Measurements from ENCODE around the gene DNAH12.
"Not testable (repeated sequence)": the region's sequence is repeated elsewhere in the genome, so short reads cannot be mapped to it uniquely, and the experiment has no call there.

The DNAH12 gene

DNA sequence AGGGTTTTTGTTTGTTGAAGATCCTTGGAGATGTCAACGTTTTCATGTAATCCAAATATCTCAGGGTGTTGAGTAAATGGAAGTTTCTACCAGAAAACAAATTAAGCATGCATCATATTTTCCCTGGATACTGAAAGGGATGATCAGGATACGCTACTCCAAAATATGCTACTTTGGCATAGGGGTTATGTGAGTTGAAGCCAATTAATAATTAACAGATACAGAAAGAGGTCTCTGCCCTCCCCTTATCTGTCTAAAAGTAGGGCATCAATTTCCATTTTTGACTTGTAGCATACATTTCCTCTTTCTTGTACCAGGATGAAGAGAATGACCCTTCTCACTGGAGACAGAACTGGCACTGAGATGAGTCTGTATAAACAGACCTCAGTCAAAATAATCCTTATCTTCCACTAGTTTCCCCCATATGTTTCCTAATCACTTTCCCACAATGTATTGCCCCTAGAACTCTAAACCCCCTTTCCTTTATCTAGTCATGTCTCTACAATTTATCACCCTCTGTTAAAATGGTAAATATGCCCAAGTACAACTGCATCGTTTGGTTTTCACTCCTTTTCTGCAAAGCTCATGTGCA, 234.3 kb downstream of the DNAH12 start:
- DNase-seq: no peak

DNA sequence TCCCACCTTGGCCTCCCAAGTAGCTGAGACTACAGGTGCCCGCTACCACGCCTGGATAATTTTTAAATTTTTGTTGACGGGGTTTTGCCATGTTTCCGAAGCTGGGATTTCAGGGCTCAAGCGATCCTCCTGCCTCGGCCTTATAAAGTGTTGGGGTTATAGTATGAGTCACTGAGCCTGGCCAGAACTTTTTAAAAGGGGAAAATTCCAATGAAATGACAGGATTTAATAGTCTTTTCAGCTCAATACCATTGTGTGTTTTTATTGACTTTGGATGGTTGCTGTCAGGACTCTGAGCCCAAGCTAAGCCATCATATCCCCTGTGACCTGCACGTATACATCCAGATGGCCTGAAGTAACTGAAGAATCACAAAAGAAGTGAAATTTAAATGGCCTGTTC, 240.6 kb downstream of the DNAH12 start:
- not testable (repeated sequence) for DNase-seq

DNA sequence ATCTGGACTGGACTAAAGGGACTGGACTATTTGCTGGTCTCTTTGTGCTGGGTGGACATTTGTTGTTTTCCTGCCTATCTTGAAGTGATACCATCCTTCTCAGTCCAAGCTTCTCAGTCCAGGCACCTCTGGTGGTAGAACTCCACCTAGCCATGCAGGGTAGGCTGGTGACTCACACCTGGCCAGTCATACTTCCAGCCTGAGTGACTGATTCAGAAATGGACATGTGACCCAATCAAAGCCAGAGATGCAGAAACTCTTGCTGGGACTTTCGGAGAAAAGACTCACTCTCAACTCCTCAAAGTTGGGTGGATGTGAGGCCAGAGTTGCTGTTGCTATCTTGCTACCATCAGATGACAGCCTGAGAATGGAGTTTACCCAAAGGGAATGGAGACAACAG, 246.1 kb downstream of the DNAH12 start:
- DNase-seq: no peak

DNA sequence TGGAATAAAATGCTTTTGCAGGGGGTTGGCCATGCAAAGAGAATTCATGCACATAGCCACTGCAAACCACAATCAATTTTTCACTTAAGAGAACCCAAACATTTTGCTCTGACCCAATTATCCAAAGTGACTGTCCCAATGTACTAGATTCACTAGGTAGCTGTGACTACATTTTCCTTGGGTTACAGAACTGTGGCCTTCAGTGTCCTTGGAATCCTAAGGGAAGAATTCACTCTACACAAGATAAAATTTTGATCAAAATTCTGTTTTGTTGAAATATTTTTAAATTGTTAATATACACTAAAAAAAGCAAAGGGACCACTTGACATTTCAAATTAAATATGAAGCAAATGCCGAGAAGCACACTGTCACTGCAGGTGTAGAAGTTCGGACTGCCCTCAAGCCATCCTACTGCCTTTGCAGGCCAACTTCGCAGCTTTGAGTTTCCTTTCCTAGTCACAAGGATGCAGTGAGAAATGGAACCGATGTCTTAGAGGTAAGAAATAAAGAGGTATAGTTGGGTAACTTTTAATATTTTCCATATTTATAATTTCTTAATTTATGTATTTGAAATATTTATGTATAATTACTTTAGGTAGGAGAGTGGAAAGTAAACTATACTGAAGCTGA, 251.1 kb downstream of the DNAH12 start:
- DNase-seq: no peak

DNA sequence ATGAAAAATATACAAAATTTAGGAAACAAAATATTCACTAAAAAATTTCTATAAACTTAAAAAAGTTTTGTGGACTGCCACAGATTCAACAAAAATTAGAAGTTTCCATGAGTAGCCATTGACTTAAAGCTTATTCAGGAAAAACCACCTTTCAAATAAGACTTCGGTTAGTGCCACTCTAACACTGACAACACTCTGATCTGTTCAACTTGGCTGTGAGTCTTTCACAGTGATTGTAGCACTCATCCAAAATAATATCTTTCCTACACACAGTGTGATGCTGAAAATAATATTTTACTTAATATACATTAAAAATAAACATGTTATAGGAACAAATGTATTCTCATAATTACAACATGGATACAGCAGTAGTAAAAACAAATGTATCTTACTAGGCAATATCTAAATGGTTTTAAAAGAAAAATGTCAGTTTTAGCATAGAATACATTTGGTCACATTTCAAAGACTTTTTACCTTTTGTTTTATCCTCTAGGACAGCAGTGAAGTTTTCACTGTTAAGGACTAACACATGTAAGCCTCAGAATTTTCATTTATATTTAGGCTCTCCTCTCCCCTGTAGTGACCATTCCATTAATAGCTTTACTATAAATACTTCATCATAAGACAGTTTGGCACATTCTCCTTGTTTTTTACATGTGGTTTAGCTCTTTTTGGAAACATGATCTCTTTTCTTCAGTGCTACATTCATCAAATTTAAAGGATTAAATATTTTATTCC, 251.8 kb downstream of the DNAH12 start, which contains the start of gene ASB14:
Gene ASB14 (minus strand): TSS at position 527 of the 738 bp plus-strand sequence. CDS start 652 bp downstream, outside the sequence.
- no peak for DNase-seq

DNA sequence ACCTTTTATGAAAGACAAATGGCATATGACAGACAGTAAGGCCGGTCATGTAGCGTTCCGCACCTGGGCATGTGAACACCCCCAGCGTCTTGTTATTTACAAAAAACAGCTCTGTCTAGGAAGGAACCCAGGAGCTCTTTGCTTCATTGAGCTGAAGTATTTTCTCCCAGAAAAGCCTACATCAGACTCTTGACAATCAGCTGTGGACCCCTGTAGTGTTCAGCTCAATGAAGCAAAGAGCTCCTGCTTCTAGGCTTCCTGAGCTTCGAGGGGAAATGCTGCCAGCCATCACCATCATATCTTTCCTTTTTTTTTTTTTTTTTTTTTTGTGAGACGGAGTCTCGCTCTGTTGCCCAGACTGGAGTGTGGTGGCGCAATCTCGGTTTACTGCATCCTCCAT, 255.7 kb downstream of the DNAH12 start:
- DNase-seq: no peak

DNA sequence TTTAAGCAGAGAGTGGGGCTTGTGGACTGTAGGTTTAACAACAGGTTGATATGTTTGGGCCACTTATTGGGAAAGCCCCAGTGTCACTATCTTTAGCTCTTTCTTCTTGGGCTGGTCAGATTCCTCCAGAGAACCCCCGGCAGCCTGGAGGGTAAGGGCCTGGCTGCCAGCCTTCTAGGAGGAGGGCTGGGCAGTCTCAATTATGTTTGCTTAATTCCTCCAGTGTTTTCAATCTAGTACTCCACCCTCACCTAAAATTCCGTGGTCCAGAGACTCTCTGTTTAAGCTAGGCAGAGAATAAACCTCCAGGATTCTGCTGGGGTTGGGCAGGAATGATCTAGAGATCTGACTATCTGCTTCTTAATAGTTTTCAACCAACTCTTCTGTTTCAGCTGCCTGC, 256.9 kb downstream of the DNAH12 start:
- no peak for DNase-seq

DNA sequence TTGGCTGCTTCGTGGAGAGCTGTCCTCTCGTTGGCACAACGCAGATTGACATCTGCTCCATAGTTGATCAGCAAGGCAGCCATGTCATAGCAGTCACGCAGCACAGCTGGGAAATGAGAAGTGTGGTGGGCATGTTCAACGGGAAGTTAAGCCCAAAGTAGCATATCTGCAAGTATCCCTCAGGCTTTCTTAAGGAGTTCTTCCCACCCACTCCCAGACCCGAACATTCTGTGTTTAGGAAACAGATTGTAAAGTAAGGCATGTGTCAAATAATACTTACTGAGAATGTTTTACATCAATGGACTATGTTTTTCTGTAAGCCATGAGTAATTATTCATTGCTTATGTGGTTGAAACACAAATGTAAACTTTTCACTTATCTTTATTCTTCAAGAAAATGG, 260.8 kb downstream of the DNAH12 start:
- no peak for DNase-seq

DNA sequence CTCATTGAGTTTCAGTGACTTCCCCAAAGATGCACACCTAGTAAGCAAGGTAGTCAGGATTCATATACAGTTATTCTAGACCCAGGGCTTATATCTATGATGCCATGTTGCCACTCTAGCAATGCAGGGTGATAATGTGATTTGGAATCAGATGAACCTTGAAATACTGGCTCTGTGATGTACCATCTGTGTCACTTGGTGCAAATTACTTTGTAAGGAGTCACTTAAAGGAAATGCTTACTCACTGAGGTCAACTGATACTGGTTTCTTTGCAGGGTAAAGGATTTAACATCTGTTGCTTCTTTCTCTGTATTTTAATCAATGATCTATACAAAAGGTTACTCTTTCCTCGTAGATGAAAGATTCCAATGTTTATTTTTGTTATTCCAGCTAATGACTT, 262.4 kb downstream of the DNAH12 start:
- no peak for DNase-seq

DNA sequence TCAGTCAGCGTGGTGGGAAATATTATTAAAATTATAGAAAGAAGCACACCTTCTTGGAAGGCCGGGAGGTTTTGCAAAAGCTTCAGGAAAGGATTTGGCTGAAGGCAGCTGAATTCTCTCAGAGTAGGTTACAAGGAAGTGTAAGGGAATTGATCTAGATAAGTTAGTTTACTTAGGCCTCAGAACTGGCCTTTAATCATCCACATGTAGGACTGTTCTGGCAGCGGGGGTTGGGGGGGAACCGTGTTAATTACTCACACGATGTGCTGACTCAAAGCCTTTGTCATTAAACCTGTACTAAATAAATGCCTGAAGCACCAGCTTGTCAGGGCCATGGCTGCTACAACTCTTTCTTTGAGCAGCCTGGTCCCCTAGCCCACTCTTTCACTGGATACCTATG, 264.5 kb downstream of the DNAH12 start:
- DNase-seq: no peak

DNA sequence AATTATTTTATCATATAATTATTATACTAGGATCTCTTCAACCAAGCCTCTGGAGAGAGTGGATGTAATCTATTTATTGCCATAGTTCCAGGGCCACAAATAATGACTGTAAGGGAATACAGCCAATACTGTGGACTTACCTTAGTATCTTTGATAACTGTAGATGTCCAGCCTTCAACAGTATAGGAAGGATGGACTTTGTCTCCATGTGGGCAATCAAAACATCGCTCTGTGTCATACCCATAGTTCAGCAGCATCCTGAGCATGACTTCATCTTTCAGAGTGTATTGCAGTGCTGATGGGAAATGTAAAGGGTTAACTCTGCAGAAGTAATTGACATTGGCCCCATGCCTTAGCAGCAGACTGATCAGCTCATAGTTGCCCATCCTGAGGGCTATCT, 265.9 kb downstream of the DNAH12 start:
- no peak for DNase-seq

DNA sequence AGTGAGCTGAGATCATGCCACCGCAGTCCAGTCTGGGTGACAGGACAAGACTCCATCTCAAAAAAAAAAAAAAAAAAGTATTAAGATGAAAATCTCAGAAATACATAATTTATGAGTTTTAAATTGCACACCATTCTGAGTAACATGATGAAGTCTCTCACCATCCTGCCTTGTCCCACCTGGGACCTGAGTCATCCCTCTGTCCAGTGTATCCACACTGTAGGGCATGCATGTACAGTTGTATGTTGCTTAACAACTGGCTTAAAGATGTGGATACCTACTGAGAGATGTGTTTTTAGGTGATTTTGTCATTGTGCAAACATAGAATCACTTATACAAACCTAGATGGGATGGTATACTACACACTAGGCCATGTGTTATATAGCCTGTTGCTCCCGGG, 268.8 kb downstream of the DNAH12 start:
- no peak for DNase-seq

DNA sequence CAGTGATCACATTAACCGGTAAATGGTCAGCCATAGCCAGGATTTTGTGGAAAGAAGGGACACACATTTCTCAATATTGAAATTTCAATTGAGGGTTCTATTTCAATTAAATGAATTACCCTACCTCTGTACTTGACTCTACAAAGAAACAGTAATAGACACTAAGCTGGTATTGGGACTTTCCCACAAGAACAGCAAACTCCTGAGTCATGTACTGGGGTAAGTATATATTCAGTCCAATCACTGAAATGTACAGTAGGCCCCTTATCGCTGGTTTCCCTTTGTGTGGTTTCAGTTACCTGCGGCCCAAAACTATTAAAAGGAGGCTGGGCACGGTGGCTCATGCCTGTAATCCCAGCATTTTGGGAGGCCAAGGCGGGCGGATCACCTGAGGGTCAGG, 269.3 kb downstream of the DNAH12 start:
- no peak for DNase-seq

DNA sequence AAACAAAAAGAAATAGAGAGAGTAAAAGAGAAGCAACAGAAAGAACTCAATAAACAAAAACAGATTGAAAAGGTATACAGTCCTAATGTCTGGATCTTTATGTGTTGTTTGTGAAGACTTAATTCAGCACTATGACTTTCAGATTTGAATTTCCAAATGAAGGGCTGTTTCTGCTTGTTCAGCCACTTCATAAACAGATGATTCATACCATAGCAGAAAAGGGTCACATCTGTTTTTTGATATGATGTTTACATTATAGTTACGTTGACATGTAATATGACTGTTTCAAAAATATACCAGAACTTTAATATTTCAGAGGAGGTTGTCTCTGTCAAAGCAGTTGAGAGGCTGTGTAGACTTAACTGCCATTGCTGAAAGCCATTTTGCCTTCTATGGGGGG, 275.7 kb downstream of the DNAH12 start:
- no peak for DNase-seq

DNA sequence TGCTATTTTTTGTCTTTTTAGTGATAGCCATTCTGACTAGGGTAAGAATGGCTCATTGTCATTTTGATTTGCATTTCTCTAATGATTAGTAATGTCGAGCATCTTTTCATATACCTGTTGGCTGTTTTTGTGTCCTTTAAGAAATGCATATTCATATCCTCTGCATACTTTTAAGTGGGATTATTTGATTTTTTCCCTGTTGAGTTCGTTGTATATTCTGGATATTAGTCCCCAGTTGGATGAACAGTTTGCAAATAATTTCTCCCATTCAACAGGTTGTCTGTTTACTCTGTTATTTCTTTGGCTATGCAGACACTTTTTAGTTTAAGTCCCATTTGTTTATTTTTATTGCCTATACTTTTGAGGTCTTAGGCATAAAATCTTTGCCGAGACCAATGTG, 282.2 kb downstream of the DNAH12 start:
- no peak for DNase-seq

DNA sequence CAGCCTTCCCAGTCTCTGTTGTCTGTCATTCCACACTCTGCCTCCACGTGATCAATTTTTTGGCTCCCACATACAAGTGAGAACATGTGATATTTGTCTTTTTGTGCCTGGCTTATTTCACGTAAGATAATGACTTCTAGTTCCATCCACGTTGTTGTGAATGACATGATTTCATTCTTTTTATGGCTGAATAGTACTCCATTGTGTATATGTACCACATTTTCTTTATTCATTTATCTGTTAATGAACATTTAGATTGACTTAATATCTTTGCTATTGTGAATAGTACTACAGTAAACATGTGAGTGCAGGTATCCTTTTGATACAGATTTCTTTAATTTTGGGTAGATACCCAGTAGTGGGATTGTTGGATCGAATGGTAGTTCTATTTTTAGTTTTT, 283.0 kb downstream of the DNAH12 start:
- no peak for DNase-seq

DNA sequence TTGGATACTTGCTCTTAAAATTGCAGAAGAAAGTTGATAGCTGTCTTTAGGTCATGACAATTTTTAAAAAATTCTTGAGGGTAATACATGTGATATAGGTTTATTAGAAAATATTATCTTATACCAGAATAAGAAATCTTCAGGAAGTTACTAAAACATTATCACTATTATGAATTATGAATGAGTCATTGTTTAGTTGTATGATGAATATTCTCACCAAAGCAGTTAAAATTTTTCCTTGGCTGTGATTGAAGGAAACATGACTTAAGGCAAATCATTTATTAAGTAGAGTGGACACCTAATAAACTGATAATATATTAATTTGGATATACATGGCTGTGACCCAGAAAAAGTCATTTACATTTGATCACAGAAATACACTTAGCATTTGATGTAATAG, 286.5 kb downstream of the DNAH12 start:
- DNase-seq: no peak

DNA sequence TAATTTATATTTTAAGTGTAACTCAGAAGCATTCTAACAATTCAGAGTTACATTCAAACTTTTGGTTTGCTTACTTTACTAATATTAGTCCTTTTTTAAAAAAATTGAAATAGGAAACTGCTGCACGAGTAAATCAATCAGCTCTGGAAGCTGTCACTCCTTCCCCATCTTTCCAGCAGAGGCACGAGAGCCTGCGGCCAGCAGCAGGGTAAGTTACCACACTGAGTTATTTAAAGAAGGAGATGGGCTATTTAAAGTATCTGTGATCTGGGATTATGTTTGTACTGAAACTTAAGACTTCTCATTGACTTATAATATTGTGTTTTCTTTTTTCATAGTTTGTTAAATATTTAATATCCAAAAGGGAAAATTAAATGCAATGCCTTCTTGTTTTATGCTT, 287.3 kb downstream of the DNAH12 start:
- no peak for DNase-seq

DNA sequence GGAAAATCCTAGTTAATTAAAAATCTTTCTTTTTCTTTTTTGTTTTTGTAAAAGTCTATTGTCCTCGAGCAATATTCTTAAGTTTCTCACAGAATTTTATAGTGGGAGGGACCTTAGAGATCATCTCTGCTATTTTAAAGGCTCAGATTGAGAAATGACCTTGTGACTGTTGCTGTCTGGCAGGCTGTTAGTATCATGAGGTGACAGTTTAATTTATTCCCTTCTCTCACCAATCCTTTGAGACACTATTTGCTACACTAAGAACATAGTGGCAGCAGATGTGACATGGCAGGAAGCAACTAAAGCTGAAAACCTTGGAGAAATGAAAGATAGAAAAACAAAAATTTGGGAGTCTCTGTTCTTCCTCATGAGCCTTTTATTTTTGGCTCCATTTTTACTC, 291.7 kb downstream of the DNAH12 start:
- no peak for DNase-seq

DNA sequence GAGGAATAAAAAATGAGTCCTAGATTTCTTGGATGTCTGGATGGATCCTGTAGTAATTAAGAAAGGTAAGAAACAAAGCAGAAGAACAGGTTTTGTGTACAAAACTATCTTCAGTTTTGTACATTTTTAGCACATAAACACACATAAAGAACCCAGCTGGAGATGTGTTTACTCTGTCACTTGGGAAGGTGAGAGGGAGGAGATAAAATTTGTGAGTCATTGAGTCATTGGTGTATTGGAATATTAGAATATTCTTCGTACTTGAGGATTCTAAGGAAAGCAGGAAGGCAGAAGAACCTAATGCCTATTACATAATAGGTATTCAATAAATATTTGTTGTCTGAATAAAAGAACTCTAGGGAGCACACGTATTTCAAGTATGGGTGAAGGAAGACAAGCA, 299.2 kb downstream of the DNAH12 start:
- DNase-seq: no peak
